Measurements from ENCODE around the gene DDI1.

The DDI1 gene

DNA sequence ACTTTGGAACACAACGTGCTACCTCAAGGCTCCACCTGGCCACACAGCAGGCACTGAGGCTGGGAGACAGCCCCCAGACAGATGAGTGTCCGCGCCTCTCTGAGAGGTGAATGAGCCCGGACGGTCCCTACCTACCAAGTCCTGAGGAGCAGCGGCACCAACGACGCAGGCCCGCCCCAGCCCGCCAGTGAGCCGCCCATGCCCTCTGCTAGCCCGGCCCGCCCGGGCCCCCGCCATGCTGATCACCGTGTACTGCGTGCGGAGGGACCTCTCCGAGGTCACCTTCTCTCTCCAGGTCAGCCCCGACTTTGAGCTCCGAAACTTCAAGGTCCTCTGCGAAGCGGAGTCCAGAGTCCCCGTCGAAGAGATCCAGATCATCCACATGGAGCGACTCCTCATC, at the start of gene DDI1:
Gene DDI1, plus strand, starts transcription at position 53 of the 400 bp plus-strand sequence. Its CDS starts 183 bp downstream, at position 236.
- DNase-seq: no peak

- DNase-seq: no peak
These were observed 48.5 kb upstream of the DDI1 start for GRCh38 chr11:103987629-103988594.

DNA sequence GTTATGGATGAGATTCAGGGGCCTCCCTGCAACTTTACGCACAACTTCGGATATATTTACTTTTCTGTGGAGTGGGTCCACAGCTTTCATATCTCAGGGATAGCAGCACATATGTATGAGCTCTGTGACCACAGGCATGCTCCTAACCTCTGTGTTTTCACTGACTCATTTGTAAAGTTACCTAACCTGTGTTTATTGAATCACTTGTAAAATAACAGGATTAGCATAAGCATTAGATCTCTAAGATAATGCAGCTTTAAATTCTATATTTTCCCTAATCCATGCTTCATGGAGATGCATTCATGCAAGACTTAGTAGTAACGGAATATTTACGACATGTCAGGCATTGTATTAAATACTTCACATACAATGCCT, 47.9 kb upstream of the DDI1 start:
- no peak for DNase-seq

- DNase-seq: no peak
These were observed 42.9 kb upstream of the DDI1 start for GRCh38 chr11:103993507-103993906.

GRCh38 chr11:103994094-103994493, 42.3 kb upstream of the DDI1 start:
- no peak for DNase-seq

DNA sequence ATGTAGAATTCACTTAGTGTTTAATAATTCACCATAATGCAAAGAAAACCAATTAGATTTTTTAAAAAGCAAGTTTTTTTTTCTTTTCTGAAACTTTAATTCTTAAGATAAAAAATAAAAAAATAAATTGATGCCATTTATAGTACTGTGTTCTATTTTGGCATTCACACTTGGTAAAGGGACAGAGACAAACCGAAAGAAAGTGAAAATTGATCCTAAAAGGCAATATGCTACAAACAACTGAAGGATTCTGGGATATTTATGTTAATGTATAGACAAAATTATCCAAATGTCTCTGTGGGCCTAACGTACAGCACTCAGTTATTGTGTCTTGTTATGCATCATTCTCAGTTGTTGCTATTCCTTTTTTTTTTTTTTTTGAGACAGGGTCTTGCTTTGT, 41.9 kb upstream of the DDI1 start:
- no peak for DNase-seq

GRCh38 chr11:103995896-103996295, 40.5 kb upstream of the DDI1 start:
- no peak for DNase-seq

DNA sequence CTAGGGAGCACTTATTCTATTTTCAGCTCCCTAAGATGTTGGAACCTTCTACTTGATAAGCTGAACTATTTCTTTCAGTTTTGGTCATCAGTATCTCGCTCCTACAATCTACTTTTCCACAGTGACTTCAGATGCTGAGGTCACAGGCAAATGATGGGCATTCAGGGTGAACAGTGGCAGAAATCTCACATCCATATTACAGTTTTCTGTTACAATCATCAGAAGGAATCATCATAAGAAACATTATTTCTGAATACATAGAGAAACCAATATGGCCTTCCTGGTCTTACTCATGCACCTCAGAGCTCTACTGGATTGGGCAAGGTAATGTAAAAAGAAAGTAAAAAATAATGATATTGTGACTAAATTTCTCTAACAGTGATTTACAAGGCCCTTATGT, 39.4 kb upstream of the DDI1 start:
- DNase-seq: no peak

DNA sequence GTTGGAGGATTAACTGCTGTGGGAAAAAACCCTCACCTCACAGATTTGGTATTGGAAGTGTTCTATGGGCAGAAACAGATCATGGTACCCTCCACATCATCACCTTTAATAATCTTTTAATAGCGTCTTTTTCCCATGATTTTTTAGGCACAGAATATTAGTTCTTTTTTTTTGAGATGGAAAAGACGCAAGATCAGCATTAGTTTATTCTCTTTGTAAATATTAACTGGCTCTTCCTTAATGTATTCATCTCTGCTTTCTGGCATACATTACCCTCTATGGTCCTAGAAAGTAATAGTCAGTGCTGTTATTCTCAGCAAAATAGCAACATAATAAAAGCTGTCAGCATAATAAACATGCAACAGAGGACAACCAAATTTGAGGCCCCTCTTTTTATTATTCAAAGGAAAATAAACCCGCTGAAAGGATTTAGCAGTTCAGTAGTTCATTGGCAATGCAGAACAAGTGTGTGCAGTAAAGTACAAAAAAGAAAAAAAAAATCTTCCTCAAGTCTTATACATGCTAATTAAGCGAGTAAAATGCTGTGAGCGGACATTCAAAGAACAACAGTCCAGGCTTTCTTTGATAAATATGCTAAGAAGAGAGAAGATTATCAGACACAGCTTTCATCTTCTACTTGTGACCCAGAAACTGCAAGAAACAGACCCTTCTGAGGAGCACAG, 37.5 kb upstream of the DDI1 start:
- DNase-seq: no peak

GRCh38 chr11:104000798-104001197, 35.6 kb upstream of the DDI1 start:
- DNase-seq: no peak

DNA sequence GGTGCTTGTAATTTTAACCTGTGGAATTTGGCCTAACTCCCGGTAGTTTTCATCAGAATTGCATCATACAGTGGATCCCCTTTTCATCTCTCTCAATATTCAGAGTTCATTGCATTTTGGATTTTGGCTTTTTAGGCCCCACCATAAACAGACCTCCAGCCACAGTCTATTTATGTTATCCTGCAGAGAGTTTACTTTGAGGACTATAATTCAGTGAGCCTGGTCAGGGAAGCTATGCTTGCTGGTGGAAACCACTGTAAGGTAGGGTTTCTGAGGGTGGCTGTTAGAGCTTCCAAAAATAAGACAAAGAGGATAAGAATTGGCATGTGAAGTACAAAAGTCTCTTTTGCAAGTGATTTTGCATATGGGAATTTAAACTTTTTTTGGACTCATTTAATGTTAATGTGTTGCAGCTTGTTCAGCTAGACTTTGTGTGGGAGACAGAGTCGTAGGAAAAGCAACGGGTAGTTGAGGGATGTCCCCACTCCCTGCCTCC, 34.8 kb upstream of the DDI1 start:
- DNase-seq: no peak

GRCh38 chr11:104003491-104003890, 32.9 kb upstream of the DDI1 start:
- no peak for DNase-seq

DNA sequence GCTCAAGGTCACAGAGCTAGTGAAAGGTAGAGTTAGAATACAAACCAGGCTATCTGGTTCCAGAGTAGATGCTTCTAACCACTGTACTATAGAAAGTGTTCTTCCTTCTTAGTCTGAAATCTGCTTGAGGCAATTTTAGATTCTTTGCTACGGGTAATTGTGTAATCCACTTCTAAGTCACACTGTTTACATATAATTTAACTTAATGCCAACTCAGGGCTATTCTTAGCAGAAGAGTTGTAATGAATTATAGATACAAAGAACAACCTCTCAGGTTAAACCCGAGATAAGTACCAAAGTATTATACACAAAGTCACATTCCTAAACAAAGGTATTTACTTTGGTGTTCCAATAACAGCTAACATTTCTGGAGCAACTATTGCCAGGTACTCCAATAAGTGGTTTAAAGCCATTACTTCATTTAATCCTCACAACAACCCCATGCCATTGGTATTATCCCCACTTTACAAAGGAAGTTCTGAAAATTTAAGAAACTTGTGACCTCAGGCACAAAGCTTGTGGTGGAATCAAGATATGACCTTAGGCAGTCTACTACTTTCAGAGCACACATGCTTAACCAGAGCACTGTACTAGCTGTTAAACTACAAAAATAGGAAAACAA, 31.1 kb upstream of the DDI1 start:
- no peak for DNase-seq

DNA sequence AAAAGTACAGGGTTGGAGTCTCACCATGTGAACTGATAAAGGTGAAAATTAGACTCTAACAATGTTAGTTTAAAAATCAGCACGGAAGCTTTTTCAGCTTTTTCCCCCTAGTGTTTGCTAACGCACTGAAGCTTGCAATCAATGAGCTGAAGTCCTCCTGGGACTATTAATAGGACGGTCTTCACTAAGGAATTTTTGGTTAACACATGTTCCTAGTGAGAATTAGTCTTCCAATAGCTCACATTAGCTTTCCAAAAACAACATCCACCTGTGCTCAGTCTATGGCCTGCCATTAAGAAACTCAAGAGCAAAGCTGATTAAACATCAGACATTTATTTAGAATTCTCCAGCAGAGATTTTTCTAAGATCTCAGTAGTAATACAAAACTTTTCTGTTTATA, 26.7 kb upstream of the DDI1 start:
- no peak for DNase-seq

GRCh38 chr11:104011044-104011443, 25.4 kb upstream of the DDI1 start:
- no peak for DNase-seq

DNA sequence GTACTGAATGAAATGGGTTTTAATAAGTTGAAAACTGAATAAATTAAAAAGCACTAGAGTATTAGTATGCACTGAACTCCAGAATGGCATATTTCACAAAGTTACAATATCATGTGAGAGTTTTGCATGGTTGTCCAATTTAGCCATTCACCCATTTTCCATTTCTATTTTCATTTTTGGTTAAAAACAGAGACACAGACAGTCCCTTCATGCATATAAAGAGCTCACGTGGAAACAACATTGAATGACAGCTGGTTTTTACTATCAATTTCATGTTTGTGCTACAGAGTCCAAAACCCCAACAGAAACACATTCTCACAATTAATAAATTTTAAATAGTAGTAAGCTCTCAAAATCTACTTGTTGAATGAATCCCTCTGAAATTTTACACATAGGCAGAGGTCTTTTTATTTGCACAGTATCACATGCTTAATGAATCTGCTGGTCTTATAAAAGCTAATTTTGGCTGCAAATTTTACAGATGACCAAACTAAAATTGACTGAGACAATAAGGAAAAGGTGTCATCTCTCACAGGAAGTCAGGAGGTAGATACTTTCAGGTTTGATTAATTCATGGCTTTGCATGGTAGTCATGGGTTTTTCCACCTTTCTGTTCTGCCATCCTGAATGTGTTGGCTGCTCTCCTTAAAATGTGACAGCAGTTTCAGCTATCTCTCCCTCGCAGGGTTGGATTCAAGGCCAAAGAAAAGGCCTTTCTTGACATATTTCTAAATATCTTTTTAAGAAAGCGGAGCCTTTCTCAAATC, 20.6 kb upstream of the DDI1 start:
- DNase-seq: no peak

GRCh38 chr11:104024572-104024971, 11.9 kb upstream of the DDI1 start:
- DNase-seq: no peak

- DNase-seq: no peak
These were observed 7.8 kb upstream of the DDI1 start for GRCh38 chr11:104028476-104029263.

DNA sequence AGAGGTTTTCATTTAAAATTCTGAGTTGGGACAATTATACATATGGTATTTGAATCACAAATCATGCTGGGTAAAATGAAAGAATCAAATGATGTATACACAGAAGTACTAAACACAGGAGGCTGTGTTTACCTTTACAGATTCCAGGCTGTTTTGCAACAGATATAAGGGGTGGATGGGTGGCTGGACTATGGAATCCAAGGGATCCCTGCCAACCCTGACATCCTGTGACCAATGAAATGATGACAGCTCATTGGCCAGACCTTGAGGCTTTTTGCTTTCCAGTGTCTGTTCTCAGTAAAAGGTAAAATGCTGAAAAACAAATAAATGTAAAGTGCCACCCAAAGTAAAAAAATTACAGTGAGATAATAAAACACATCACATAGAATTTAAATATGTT, 3.3 kb upstream of the DDI1 start:
- no peak for DNase-seq

DNA sequence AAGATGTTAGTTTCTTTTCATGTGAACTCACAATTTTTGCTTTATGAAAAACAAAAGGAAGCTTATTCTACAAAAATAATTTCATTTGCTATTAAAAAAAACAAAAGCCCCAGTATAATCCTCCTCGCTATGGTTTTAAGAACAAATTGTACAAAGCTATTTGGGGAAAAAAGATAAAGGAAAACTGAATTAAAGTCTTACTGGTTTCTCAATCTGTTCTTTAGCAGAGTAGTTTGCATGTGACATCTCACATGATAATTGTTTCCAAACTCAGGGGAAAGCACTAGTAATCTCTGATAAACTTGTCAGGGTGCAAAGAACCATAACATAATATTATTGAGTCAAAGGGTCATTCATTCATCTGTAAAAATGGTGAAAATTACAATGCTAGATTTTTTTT, 2.9 kb upstream of the DDI1 start:
- DNase-seq: no peak

DNA sequence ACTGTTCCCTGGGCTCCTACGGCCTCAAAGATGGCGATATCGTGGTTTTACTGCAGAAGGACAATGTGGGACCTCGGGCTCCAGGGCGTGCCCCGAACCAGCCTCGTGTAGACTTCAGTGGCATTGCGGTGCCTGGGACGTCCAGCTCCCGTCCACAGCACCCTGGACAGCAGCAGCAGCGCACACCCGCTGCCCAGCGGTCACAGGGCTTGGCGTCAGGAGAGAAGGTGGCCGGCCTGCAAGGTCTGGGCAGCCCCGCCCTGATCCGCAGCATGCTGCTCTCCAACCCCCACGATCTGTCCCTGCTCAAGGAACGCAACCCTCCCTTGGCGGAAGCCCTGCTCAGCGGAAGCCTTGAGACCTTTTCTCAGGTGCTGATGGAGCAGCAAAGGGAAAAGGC, 555 bp downstream of the DDI1 start:
- DNase-seq: no peak

- no peak for DNase-seq
These were observed 5.4 kb downstream of the DDI1 start for GRCh38 chr11:104041792-104042191.

Measured in stimulated activated CD4-positive, alpha-beta T cell treated with anti-CD3 and anti-CD28 coated beads, Interleukin-2, amount 100 ng/mL, for 48 hours (primary cell).